ENCODE results near the gene KCNA10.

The KCNA10 gene

GRCh38 chr1:110506541-110506940, 12.4 kb downstream of the KCNA10 start:
- Histone ChIP-seq H3K4me3 (ENCODE audit: low read depth, low read length) (no peak overlapping the region), H3K9me3 (ENCODE audit: control insufficient read depth, insufficient read depth, low read depth, low read length) (no peaks in the 10 kb centered on the region), H3K36me3 (ENCODE audit: control insufficient read depth in 2 of 2, insufficient read depth in 1 of 2, low read length in 2 of 2) (no peaks in the 10 kb centered on the region), H3K27ac (ENCODE audit: extremely low read depth, low read depth, low read length) (no peak overlapping the region), H3K4me1 (ENCODE audit: control insufficient read depth, insufficient read depth, low read length) (no peaks in the 10 kb centered on the region)
- POLR2A ChIA-PET, result no interaction called here
- TF ChIP-seq ZNF302 (tag by site-specific recombination; IDR thresholded peaks at IDR 0.05; ENCODE audit: low read depth) (no peak), ZNF223 (tag by site-specific recombination; IDR thresholded peaks at IDR 0.05) (no peak), ZNF155 (tag by site-specific recombination; IDR thresholded peaks at IDR 0.05) (no peak), ZNF514 (tag by site-specific recombination; IDR thresholded peaks at IDR 0.05) (no peak), ZNF311 (tag by site-specific recombination; IDR thresholded peaks at IDR 0.05; ENCODE audit: borderline replicate concordance) (no peak), ZNF48 (tag by site-specific recombination; IDR thresholded peaks at IDR 0.05) (no peak)
- CTCF ChIA-PET, result interaction anchor here (0.7 to 3.1 kb wide), 3 partner anchors 9 to 19 kb away, joined by 3 to 19 read pairs (median 5); no protein-coding TSS in a partner anchor

- ChIA-PET CTCF (interaction anchor here (1.2 to 2.2 kb wide), 4 partner anchors 9 to 298 kb away, joined by 3 to 12 read pairs (median 4); no protein-coding TSS in a partner anchor), POLR2A (no interaction called here)
- TF ChIP-seq ZNF701 (tag by site-specific recombination; IDR thresholded peaks at IDR 0.05), result no peak
- TF ChIP-seq ZBTB48 (tag by site-specific recombination; IDR thresholded peaks at IDR 0.05), result no peak
- no peak for TF ChIP-seq ZSCAN23 (tag by site-specific recombination; IDR thresholded peaks at IDR 0.05)
- TF ChIP-seq ZNF140 (tag by site-specific recombination; IDR thresholded peaks at IDR 0.05), result no peak
- no peak for TF ChIP-seq ZNF558 (tag by site-specific recombination; IDR thresholded peaks at IDR 0.05)
- no peak for TF ChIP-seq PRDM4 (tag by site-specific recombination; IDR thresholded peaks at IDR 0.05)
- no peak for TF ChIP-seq ZBTB11 (tag by site-specific recombination; conservative IDR thresholded peaks at IDR 0.05; ENCODE audit: low read depth)
- no peak for TF ChIP-seq ZNF248 (tag by site-specific recombination; IDR thresholded peaks at IDR 0.05)
- no peak for TF ChIP-seq ZNF19 (tag by site-specific recombination; IDR thresholded peaks at IDR 0.05; ENCODE audit: low read depth)
- no peak for TF ChIP-seq ZNF596 (tag by site-specific recombination; IDR thresholded peaks at IDR 0.05)
- no peak for TF ChIP-seq SETDB1 (IDR thresholded peaks at IDR 0.05; ENCODE audit: insufficient read length, low read length)
- TF ChIP-seq ZNF23 (tag by site-specific recombination; IDR thresholded peaks at IDR 0.05; ENCODE audit: borderline replicate concordance), result no peak
- no peak for TF ChIP-seq ZNF48 (tag by site-specific recombination; IDR thresholded peaks at IDR 0.05)
- no peak for TF ChIP-seq GLI4 (tag by site-specific recombination; IDR thresholded peaks at IDR 0.05)
- TF ChIP-seq ZNF544 (tag by site-specific recombination; IDR thresholded peaks at IDR 0.05), result no peak
- TF ChIP-seq MYNN (tag by site-specific recombination; IDR thresholded peaks at IDR 0.05; ENCODE audit: borderline replicate concordance), result no peak
- TF ChIP-seq KLF9 (tag by site-specific recombination; IDR thresholded peaks at IDR 0.05; ENCODE audit: low read depth), result no peak
- no peak for TF ChIP-seq REPIN1 (tag by site-specific recombination; IDR thresholded peaks at IDR 0.05; ENCODE audit: low read depth)
- TF ChIP-seq ZNF324 (tag by site-specific recombination; IDR thresholded peaks at IDR 0.05), result no peak
- Histone ChIP-seq H3K4me3 (ENCODE audit: low read depth, low read length) (no peak overlapping the region), H3K36me3 (ENCODE audit: control insufficient read depth in 2 of 2, insufficient read depth in 1 of 2, low read length in 2 of 2) (no peaks in the 10 kb centered on the region), H3K27ac (ENCODE audit: extremely low read depth, low read depth, low read length) (no peak overlapping the region), H3K4me1 (ENCODE audit: control insufficient read depth, insufficient read depth, low read length) (no peaks in the 10 kb centered on the region), H3K9me3 (ENCODE audit: control insufficient read depth, insufficient read depth, low read depth, low read length) (no peaks in the 10 kb centered on the region)
These were observed 13.4 kb downstream of the KCNA10 start for GRCh38 chr1:110505596-110505995.
